Natural killer cell (primary cell): ENCODE measurements around the gene GRAMD4. TPM values are rescaled to one million over a fixed set of nuclear protein-coding genes. Genes with fewer than 3 reads are reported as not detected.
A peak's percentile ranks its signal among the peaks of the same experiment; 100 is the strongest.

Experiments
- ATAC-seq, 3 donors: fragments of 150-1000 bp in 2 of 3; fragments of 200-7000 bp in 1 of 3; cut with Tn5 transposase; 1 replicate in 1 of 3; 2 replicates in 2 of 3; pipeline ENCODE4 v1.10.0; 2021; ENCODE audit warnings: mild to moderate bottlenecking in 2 of 3, moderate library complexity in 2 of 3
- DNase-seq, 2 donors: peaks; one replicate each; pipeline versions ENCODE4 v3.0.0 to v3.0.0-alpha.2; 2013 to 2021; ENCODE audit warnings: mixed read lengths in 1 of 2
- H3K27ac ChIP-seq: one replicate; pipeline ENCODE4 v1.5.1; 2013; ENCODE audit warnings: mild to moderate bottlenecking, low read length
- H3K27me3 ChIP-seq: one replicate; pipeline ENCODE4 v1.6.1; 2013; ENCODE audit warnings: low read length; ENCODE audit not compliant: control insufficient read depth, insufficient read depth
- H3K36me3 ChIP-seq: one replicate; pipeline ENCODE4 v1.6.1; 2013; ENCODE audit warnings: low read length; ENCODE audit not compliant: control insufficient read depth, insufficient read depth
- H3K4me1 ChIP-seq: one replicate; pipeline ENCODE4 v1.6.1; 2013; ENCODE audit warnings: low read length; ENCODE audit not compliant: control insufficient read depth, insufficient read depth
- H3K4me3 ChIP-seq: one replicate; pipeline ENCODE4 v1.5.1; 2013; ENCODE audit warnings: low read length
- H3K9me3 ChIP-seq: one replicate; pipeline ENCODE4 v1.6.1; 2013; ENCODE audit warnings: low read length; ENCODE audit not compliant: control insufficient read depth, insufficient read depth
- H3K27ac Mint-ChIP-seq, 2 donors: one replicate each; pipeline ENCODE4 v1.8.0; 2022; ENCODE audit warnings: mild to moderate bottlenecking in 2 of 2, mixed read lengths in 2 of 2, moderate library complexity in 1 of 2
- H3K27me3 Mint-ChIP-seq, 2 donors: one replicate each; pipeline ENCODE4 v1.8.0; 2022; ENCODE audit warnings: low read depth in 2 of 2, mixed read lengths in 2 of 2
- H3K36me3 Mint-ChIP-seq: one replicate; pipeline ENCODE4 v1.8.0; 2022; ENCODE audit warnings: mixed read lengths
- H3K4me1 Mint-ChIP-seq, 2 donors: one replicate each; pipeline ENCODE4 v1.8.0; 2022; ENCODE audit warnings: mixed read lengths in 2 of 2
- H3K4me3 Mint-ChIP-seq: one replicate; pipeline ENCODE4 v1.8.0; 2022; ENCODE audit warnings: mild to moderate bottlenecking, moderate library complexity, mixed read lengths
- H3K9me3 Mint-ChIP-seq, 2 donors: one replicate each; pipeline ENCODE4 v1.8.0; 2022; ENCODE audit warnings: mixed read lengths in 2 of 2
- WGBS: methylation state at CpG from one replicate; pipeline ENCODE4 v1.1.7; 2013; ENCODE audit warnings: missing lambda C conversion rate; ENCODE audit not compliant: insufficient coverage; 5-methylcytosine and 5-hydroxymethylcytosine counted together
- intact Hi-C: fragments of 100-400 bp; cut with micrococcal nuclease; formaldehyde crosslinking; loops from one replicate; pipeline ENCODE4 v1.14.2; 2022
- total RNA-seq, 4 donors: library from RNA; stranded (reverse); fragments of 120-200 nt in 1 of 4; gene quantifications; one replicate each; pipeline versions ENCODE4 v1.2.3 to v1.2.4, GENCODE V29; 2013 to 2022
- TF ChIP-seq, protein P1 (sequence below): fragments of 200-600 bp; IDR thresholded peaks from one replicate; pipeline ENCODE4 v1.8.0; 2022; ENCODE audit warnings: antibody characterized with exemption

GRAMD4 gene
- total RNA-seq, 3 donors from 2014 or later (not counting 1 experiment from before 2014, with no cell fraction given): 30.0 to 78.5 (median 41.6) TPM

DNA sequence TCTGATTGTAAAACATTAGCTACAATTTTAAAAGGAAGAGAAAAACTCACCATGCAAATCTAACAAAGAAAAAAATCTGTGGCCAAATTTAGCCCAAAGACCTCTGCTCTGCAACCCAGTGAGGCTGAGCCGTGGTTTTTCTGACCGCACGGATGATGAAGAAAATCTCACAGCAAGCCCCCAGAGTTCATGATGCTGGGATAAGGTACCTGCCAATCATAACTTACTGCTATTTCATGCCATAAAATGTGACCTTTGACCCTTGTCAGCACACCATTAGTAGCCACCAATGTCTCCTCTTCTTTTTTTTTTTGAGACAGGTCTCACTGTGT, 106.8 kb downstream of the GRAMD4 start:
- WGBS: 24% methylated on average over 3 of the region's 3 CpGs
- H3K4me1 ChIP-seq: peaks cover 23% of the 10 kb centered on the region
- no peaks in the 10 kb centered on the region for H3K9me3 ChIP-seq
- H3K27me3 ChIP-seq: no peaks in the 10 kb centered on the region
- DNase-seq (no peak), ATAC-seq (no peak)
- no peaks in the 10 kb centered on the region for H3K27me3 Mint-ChIP-seq
- H3K36me3 Mint-ChIP-seq: no peaks in the 10 kb centered on the region
- peak overlapping the region in 1 of 2 donors; percentile 56 for H3K27ac Mint-ChIP-seq
- H3K4me1 Mint-ChIP-seq: peaks cover 35 to 42% of the 10 kb centered on the region in 2 donors
- H3K4me3 ChIP-seq: no peak overlapping the region
- H3K4me3 Mint-ChIP-seq: no peak overlapping the region
- TF ChIP-seq, protein P1, sequence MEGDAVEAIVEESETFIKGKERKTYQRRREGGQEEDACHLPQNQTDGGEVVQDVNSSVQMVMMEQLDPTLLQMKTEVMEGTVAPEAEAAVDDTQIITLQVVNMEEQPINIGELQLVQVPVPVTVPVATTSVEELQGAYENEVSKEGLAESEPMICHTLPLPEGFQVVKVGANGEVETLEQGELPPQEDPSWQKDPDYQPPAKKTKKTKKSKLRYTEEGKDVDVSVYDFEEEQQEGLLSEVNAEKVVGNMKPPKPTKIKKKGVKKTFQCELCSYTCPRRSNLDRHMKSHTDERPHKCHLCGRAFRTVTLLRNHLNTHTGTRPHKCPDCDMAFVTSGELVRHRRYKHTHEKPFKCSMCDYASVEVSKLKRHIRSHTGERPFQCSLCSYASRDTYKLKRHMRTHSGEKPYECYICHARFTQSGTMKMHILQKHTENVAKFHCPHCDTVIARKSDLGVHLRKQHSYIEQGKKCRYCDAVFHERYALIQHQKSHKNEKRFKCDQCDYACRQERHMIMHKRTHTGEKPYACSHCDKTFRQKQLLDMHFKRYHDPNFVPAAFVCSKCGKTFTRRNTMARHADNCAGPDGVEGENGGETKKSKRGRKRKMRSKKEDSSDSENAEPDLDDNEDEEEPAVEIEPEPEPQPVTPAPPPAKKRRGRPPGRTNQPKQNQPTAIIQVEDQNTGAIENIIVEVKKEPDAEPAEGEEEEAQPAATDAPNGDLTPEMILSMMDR: no peak
- H3K36me3 ChIP-seq: peaks cover 23% of the 10 kb centered on the region
- intact Hi-C loops: no loop called here
- no peak overlapping the region for H3K27ac ChIP-seq
- no peaks in the 10 kb centered on the region for H3K9me3 Mint-ChIP-seq

DNA sequence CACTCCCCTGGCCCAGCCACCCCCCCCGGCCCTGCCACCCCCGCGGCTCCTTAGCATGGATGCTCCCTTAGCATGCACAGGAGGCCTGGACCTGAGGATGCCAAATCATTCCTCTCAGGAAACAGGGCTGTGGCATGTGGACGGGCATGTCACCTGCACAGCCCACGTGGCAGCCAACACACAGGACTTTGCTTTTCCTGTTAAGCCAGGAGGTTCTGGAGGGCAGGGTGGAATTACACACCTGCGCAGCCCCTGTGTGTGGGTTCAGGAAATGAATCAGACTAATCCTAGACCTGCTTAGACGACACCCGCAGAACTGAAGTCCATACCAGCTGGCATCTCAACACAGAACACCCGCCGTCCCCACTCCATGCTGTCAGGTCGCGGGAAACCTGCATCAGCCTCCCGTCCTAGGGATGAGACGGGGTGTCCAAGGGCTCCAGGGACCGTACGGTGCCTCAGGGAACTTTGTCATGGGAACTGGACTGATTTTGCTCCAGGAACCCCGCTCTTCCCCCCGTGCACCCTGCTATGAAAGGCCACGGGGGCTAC, 107.7 kb downstream of the GRAMD4 start:
- Histone ChIP-seq H3K9me3 (no peaks in the 10 kb centered on the region), H3K27ac (no peak overlapping the region), H3K27me3 (no peaks in the 10 kb centered on the region), H3K4me3 (no peak overlapping the region), H3K36me3 (peaks cover 25% of the 10 kb centered on the region), H3K4me1 (peaks cover 25% of the 10 kb centered on the region)
- Mint-ChIP-seq H3K9me3 (no peaks in the 10 kb centered on the region), H3K4me3 (no peak overlapping the region), H3K27me3 (no peaks in the 10 kb centered on the region), H3K4me1 (peaks cover 35 to 42% of the 10 kb centered on the region in 2 donors), H3K36me3 (no peaks in the 10 kb centered on the region), H3K27ac (peak overlapping the region; percentile 35 to 56)
- 85% methylated on average over 19 of the region's 19 CpGs for WGBS
- DNase-seq: no peak
- TF ChIP-seq, protein P1: no peak
- no peak for ATAC-seq
- intact Hi-C loops: no loop called here

DNA sequence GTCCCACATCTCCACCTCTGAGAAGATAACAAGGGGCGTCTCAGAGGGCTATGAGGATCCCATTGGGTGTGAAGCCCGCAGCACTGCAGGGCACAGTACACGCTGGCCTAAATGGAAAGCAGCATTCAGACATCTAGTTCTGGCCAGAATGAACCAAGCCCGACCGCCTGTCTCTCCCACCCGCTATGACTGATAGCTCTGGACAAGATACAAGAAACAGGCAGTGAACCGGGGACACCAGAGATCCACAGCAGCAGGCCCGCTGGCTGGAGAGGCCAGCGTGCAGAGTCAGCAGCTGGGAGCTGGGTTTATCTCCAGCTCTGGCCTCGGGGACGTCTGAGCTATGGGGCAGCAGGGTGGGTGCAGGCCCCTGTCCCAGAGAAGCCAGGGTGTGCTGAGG, 108.3 kb downstream of the GRAMD4 start:
- H3K27me3 Mint-ChIP-seq: no peaks in the 10 kb centered on the region
- DNase-seq (no peak), ATAC-seq (no peak)
- H3K36me3 Mint-ChIP-seq: no peaks in the 10 kb centered on the region
- H3K4me1 ChIP-seq: peaks cover 25% of the 10 kb centered on the region
- H3K27me3 ChIP-seq: no peaks in the 10 kb centered on the region
- peaks cover 35 to 42% of the 10 kb centered on the region in 2 donors for H3K4me1 Mint-ChIP-seq
- peaks cover 25% of the 10 kb centered on the region for H3K36me3 ChIP-seq
- H3K27ac ChIP-seq: no peak overlapping the region
- no peaks in the 10 kb centered on the region for H3K9me3 Mint-ChIP-seq
- no peaks in the 10 kb centered on the region for H3K9me3 ChIP-seq
- H3K4me3 ChIP-seq: no peak overlapping the region
- TF ChIP-seq, protein P1: no peak
- no peak overlapping the region for H3K4me3 Mint-ChIP-seq
- WGBS: 95% methylated on average over 11 of the region's 11 CpGs
- intact Hi-C loops: no loop called here
- peak overlapping the region; percentile 16 to 35 for H3K27ac Mint-ChIP-seq

Other genes with a start within 250 kb of the GRAMD4 start
- 1 to 10 TPM in 2 of 3 donors, under 1 TPM in 1; 0.89 to 3.9 (median 1.9) TPM for gene CELSR1, start 82.8 kb upstream of the GRAMD4 start, total RNA-seq
- gene CERK, start 117.9 kb downstream of the GRAMD4 start, total RNA-seq: 10 to 100 TPM; 50.0 to 71.2 (median 55.6) TPM
- 10 to 100 TPM; 47.4 to 53.7 (median 53.2) TPM for gene TBC1D22A, start 142.3 kb downstream of the GRAMD4 start, total RNA-seq